GM18520 (cell line): Measurements from ENCODE around the gene SERPINH1.

ENCODE experiments used
- ATAC-seq: cut with Tn5 transposase; IDR thresholded peaks from one replicate; pipeline ENCODE4 v1.9.1; 2021; ENCODE audit not compliant: unreplicated experiment

The SERPINH1 gene

DNA sequence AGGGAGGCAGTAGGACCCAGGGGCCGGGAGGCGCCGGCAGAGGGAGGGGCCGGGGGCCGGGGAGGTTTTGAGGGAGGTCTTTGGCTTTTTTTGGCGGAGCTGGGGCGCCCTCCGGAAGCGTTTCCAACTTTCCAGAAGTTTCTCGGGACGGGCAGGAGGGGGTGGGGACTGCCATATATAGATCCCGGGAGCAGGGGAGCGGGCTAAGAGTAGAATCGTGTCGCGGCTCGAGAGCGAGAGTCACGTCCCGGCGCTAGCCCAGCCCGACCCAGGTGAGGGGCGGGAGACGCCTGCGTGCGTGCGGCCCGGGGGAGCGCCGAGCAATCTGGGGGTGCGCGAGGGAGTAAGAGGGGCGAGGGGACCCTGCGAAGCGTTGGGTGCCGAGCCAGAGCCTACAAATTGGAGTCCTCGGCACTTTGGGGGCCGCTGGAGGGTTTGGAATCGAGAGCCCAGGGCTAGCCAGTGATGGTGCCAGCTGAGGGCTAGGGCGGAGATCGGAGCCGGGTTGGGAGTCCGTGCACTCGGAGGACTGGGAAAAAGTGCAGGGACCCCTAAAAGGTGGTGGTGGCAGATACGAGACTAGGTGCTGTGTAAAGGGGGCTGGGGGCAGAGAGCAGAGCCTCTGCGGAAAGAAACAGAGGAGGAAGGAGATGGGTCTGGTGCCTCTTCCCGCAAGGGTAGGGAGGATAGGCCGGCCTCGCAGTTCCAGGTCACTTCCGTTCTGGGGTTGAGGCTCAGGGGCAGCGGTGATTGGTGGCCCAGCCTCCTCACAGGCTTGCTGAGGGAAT lies at the start of gene SERPINH1:
SERPINH1 (plus strand) TSS at position 206 of the 788 bp plus-strand sequence. CDS start 4,097 bp downstream, outside the sequence.
- ATAC-seq: peak; percentile 51

DNA sequence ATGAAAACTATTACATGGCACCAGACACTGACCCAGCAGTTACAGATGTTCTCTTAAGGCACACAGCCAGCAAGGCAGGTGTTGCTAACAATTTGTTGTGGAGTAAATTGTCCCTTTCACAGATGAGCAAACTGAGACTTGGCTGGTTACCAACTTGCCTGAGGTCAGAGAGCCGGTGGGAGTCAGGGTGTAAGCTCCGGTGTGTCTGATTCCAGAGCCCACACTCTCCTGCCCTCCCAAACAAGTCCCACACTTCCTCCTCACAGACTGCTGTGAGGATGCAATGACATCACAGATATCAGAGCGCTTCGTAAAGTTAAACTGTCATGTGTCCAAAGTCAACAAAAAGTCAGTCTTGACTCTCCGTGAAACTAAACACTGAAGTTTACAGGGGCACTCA lies 48.8 kb upstream of the SERPINH1 start:
- ATAC-seq: no peak

DNA sequence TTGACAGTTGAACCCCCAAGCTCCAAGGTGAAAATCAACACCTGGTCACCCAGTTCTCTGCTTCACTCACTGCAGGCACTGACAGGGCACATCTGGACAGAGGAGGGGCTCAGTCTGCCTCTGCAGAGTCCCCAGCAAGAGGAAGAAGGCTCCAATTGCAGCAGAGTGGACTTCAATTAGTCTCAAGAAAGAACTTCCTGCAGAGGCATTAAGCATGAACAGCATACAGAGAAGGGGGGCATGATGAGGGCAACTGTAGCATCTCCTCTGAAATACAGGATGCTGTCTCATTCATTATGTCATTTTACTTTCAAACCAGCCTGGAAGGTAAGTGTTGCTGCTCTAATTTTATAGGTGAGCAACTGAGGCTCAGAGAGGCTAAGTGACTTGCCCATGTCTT lies 47.5 kb upstream of the SERPINH1 start:
- ATAC-seq: no peak

DNA sequence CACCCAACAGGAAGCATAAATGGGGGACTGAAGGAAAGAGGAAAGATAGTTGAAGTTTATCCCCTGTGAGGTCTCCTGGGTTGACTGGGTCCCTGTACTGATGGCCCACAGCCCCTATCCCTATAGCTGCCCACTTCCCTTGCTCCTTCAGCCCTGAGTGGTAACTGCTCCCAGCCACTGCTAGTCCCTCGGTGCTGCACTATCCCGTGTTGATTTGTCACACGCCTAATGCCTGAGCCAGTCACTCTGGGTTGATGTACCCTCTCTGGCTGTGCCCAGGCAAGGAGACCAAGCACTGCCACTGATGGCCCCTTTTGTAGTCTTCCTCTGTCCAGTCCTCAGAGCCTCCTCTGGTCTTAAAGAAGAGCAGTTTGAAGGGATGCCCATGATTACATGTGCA lies 45.9 kb upstream of the SERPINH1 start:
- no peak for ATAC-seq

DNA sequence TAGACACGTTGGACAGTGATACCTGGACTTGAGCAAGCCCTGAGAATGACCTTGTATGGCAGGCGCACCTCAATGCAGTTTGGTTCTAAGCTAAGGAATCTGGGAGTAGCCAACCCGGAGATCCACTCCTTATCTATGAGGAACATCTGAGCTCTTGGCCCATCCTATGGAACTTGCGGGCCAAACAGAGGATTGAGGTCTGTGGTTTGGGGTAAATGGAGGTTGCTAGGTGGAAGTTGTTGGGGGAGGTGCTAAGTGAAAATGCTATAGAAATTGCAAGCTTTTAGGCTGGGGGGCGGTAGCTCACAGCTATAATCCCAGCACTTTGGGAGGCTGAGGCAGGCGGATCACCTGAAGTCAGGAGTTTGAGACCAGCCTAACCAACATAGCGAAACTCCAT lies 45.2 kb upstream of the SERPINH1 start:
- ATAC-seq: no peak

DNA sequence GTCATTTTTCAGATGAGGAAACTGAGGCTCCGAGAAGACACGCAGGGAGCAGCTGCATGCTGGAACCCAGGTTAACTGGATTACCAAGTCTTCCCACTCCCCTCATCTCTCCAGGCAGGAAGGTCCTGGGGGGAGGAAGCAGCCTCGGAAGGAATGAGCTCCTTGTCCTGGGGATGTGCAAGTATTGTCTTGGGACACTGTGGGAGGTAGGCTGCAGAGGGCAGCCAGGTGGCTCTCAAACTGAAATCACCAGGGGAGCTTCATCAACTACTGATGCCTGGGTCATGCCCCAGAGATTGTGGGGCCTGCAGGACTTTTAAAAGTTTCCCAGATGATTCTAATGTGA lies 43.9 kb upstream of the SERPINH1 start:
- ATAC-seq: no peak

DNA sequence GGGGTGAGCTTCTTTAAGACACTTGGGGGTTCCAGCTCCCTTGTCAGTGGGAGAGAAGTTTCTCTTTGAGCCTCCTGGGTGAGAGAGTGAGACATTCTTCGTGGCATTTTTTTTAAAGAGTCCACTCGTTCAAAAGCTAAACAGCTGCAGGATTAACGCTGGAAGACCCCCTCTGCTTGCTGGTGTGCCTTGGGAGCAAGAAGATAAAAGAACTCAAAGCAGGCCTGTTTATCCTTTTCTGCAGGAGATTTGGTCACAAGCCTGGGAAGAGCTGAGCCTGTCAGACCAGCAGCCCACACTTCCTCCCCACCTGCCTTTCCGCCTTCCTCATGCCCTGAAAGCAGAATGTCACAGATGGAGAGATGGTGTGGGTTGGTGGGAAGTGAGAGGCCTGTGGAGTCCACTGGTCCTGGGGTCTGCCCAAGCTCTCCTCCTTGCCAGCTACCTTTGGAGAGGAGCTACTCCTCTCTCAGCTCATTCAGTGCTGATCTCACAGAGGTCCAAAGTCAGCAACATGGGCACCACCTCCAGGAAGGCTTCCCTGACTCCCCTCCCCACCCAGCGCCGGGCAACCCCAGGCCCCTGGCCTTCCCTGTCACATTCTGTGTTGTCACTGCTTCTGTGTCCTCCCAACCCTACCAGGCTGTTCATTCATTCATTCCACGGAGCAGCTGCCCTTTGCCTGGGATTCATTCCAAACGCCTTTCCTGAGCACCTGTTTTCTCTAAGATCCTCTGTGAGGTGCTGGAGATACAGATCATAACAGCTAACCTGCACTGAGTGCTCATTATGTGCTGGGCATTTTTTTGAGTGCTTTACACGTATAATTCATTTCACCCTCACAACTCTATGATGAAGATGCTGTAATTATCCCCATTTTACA lies 43.0 kb upstream of the SERPINH1 start:
- no peak for ATAC-seq

DNA sequence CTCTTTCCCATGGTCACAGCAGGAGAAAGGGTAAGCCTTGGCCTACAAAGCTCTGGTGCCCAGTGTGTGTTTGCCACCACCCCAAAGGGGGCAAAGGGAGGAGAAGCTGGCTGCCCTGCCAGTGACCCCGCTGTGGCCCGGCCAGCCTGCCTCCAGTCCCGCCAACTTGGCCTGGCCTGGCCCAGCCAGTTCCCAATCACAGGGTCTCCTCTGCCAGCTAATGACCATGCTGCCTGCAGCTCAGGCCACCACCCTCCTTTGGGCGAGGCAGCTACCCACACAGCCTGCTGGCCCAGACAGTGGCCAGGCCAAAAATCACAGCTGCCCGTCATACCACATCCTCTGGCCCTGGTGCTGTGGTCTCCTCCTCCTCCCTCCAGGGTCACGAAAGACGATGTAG lies 41.4 kb upstream of the SERPINH1 start:
- ATAC-seq: no peak

DNA sequence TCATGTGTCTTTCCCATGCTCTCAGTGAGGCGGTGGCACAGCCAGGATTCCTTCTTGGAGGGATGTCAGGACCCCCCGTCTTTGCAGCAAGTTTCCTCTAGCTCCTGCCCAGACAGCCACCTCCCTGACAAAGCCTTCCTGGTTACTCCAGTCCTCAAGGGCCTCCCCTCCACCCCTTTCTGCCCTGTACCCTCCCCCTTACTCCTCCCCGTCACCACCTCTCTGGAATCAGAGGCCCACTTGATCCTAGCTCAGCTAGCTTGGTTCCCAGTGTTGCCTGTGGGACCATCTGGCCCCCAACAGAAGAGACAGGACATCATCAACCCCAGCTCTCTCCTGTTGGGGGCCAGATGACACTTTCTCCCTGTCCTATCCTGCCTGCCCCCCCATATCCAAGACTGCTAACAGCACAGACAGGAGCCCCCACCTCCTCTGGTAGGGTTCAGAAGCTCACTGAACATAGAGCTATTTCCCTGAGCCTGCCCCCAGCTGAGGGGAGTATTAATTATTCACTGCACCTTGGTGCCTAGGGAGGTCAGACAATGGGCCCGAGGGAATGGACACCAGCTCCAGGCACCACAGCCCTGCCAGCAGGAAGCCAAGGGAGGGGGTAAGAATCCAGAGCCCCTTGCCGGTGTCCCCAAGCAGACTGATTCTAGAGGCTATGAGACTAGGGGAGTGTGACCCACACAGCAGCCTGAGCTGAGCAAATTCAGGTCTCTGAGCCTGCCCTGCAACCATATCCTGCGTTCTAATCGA lies 39.6 kb upstream of the SERPINH1 start:
- ATAC-seq: no peak

DNA sequence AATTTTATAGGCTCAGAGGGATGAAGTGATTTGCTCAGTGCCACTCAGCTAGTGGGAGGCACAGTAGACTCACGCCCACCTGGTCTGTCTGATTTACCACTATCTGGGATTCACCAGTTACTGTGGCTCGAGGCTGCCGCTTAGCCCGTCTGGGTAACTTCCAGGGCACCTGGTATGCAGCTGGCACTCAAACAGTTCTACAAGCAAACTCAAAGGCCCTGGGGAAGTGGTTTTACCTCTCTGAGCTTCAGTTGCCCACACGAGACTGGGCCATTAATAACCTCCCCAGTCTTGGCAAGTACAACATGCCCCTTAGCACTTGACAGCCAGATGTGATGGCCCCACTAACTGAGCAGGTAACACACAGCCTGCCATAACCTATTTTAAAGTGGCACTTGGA lies 38.9 kb upstream of the SERPINH1 start:
- ATAC-seq: no peak

DNA sequence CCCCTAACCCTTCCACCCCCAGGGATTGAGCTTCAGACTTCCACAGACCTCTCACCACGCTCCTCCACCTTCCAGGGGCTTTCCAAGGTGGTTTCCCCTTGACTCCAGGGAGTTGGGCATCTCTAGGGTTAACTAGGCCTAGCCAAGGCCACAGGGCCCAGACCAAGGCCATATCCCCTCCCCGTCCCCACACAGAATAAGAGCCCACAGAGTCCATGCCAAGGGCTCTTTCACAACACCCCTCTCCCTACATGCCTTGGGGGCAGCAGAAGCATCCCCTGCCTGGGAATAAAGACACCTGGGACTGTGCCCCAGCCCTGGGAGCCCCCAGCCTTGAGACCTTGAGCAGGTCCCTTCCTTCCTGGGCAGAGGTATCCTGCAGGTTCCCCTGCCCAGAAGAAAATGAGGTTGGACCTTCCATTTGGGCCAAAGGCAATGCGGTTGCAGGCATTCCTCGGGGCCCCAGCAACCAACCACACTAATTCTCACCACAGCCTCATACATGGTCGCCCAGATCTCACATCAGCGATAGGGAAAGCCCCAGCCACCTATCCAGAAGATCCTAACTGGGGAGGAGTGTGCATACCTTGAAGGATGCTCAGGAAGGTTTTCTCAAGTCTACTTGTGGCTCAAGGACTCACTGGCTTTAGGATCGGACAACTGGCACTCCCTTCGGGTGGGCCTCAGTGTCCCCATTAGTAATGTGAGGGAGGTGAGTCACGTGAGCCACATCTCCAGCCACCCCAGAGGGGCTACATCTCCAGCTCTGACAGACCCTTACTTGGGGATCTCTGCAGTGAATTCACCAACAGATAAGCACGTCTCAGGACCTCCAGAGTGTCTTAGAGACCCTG lies 38.0 kb upstream of the SERPINH1 start:
- no peak for ATAC-seq

DNA sequence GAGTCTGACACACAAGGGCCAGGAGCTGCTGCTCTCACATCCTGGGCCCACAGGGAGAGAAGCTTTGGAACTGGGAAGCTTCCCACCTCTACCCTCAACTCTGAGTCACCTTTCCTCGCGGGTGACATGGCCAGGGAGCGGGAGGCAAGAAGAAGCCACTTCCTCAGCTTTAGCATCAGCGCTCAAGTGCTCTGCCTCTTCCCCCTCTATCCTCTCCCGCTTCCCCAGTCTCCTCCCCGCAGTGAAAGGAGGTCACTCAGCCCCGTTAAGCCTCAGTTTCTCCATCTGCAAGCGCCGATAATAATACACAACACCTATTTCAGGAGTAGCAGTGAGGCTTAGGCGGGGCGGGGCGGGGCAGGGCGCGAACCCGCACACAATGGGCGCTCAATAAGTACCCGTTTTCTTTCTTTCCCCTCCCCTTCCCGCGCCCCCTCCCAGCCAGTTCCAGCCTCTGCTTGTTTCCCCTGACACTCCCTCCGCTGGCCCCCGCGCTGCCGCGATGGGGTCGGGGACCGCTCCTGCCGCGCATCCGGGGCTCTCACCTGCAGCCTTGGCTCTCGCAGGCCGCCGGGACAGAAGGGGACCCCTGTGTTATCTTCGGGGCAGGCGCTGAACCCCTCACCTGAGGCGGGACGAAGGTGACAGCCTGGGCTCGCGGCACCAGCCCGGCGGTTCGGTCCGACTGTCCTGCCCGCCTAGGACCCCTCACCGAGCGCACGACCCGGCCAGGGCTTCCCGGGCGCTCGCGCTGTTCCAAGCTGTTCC lies 37.2 kb upstream of the SERPINH1 start:
- no peak for ATAC-seq

DNA sequence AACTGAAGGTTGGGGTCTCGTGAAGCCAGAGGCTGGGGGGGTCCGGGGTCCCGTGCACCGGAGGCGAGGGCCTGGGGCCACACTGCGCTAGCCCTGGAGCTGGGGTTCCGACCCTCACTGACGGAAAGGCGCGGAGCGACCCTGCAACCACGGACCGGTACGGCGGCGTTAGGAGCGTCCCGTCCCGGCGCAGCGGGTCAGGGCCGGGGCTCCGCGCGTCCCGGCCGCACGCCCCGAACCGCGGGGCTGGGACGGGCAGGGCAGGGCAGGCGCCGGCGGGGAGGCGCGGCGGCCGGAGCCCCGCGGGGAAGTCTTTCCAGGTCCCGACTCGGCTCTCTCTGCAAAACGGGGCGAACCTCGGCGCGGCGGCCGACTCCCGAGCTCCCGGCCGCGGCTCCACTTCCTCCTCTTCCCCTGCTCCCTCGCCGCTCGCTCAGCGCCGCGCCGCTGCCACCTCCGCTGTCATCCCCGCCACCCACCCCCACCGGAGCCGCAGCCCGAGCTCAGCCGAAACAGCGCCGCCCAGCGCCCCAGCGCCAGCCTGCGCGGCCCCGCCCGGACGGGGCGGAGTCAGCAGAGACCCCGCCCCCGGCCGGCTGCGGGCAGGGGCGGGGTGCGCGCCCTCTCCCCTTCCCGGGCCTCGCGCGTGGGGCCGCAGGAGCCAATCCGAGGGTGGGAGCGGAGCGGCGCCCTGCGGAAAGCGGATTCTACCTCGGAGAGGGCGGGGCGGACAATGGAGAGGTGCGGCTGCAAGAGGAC lies 36.4 kb upstream of the SERPINH1 start, which contains the start of gene GDPD5:
GDPD5 (minus strand) TSS at position 509 of the 759 bp plus-strand sequence. CDS start 48,206 bp downstream, outside the sequence.
- peak; percentile 70 for ATAC-seq

DNA sequence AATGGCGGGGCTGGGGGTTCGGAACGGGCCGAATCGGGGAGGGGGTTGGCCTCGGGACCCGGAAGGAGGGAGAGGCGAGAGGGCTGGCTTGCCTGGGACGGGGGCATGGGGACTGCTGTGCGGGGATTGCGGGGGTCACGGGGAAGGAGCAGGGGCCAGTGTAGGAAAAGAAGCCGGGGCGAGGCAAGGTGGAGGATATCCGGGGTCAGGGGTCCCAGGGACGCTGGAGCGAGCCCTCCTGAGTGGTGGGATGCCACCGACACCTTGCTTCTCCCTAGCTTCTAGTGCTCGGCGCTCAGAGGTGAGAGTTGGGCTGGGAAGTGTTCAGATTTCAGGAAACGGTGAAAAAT lies 35.9 kb upstream of the SERPINH1 start:
- ATAC-seq: no peak

DNA sequence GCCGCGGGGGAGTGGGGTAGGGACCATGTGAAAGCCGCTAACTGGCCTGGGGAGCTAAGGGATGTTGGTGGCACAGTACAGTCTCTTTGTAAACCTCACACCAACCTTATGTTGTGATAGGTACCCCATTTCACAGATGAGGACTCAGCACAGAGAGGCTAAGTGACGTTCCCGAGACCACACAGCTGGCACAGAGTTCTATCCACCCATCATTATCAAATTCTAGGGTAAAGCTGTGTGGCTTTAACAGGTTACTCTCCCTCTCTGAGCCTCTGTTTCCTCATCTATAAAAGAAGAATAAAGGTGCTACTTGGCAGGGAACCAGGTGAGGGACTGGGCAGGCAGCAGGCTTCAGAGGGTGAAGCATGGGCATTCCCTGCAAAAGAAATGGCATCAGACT lies 34.9 kb upstream of the SERPINH1 start:
- ATAC-seq: no peak

DNA sequence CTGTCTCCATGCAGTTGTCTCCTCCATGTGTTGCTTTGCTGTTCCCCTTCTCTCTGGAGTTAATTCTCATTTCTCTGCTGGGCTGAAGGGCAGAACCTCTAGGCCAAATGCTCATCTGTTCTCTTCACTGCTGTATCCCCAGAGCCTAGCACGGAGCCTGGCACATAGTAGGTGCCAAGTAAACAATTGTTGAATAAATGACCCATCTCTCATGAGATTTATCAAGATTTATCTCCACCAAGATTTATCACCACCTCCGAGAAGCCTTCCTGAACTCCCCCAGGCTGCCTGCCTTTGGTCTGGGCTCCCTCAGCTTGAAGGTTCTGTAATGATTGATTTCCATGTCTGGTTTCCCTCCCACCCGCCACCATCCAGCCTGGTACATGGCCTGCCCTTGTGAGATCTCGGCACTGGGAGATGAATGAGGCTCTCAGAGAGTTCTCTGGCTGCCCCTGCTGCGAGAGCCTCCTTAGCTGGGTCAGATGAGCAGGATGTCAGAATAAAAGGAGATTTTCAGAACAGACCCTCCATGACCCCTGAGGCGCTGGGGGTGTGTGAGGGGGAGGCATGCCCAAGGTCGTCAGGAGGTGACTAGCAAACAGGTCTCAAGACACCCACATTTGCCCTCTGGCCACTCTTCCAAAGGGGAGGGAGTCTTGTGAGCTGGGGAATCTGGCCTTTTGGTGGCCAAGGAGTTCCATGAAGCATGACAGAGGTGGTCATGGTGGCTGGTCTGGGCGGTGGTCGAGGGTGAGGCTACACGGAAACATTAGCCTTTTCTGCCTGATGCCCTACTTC lies 33.9 kb upstream of the SERPINH1 start:
- ATAC-seq: no peak

DNA sequence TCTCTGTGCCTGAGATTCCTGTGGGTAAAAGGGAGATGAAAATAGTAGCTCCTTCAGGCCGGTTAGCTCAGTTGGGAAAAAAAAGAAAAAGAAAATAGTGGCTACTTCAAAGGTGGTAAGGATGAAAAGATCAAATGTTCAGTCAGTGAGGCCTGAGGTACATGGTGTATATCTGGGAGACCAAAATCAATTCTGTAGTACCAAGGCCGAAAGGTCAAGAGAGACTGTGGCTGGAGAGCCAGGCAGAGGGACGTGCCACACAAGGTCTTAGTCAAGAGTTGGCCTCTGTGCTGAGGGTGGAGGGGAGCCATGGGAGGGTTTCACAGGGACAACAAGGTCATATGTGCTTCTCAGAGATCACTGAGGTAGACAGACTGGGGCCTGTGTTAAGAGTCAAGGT lies 31.5 kb upstream of the SERPINH1 start:
- no peak for ATAC-seq

DNA sequence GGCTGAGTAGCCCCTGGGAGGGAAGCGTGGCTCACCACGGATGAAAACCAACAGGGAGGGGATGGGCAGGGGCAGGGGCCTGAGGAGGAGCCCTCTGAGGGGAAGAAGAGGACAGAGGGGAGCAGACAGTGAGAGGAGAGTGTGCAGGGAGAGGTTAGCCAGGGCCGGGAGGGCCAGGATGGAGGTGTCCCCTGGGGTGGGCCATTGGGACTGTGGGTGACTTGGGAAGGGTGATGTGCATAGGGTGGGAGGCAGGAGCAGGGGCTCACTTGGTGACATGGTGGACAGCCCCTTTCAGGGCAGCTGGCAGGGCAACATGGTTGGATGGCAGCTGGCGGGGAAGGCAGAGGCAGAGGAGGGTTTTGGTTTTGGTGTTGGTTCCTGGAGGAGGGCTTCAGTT lies 30.7 kb upstream of the SERPINH1 start:
- no peak for ATAC-seq
